Activated naive CD8-positive, alpha-beta T cell treated with anti-CD3 and anti-CD28 coated beads for 36 hours (primary cell): ENCODE data around the gene LRP1B. TPM values are rescaled to one million over a fixed set of nuclear protein-coding genes. Genes with fewer than 3 reads are reported as not detected.

Experiments
- DNase-seq: peaks from one replicate; pipeline ENCODE4 v3.0.0; 2021
- H3K27ac Mint-ChIP-seq: one replicate; pipeline ENCODE4 v1.8.0; 2022; ENCODE audit warnings: mild to moderate bottlenecking, moderate library complexity, mixed read lengths
- H3K27me3 Mint-ChIP-seq: one replicate; pipeline ENCODE4 v1.8.0; 2022; ENCODE audit warnings: mild to moderate bottlenecking, mixed read lengths
- H3K36me3 Mint-ChIP-seq: one replicate; pipeline ENCODE4 v1.8.0; 2021; ENCODE audit warnings: mild to moderate bottlenecking, mixed read lengths
- H3K4me1 Mint-ChIP-seq: one replicate; pipeline ENCODE4 v1.8.0; 2021; ENCODE audit warnings: mixed read lengths
- H3K4me3 Mint-ChIP-seq: one replicate; pipeline ENCODE4 v1.8.0; 2022; ENCODE audit warnings: mild to moderate bottlenecking, moderate library complexity, mixed read lengths
- H3K9me3 Mint-ChIP-seq: one replicate; pipeline ENCODE4 v1.8.0; 2022; ENCODE audit warnings: mixed read lengths
- total RNA-seq, 2 experiments: library from RNA; stranded (reverse); gene quantifications; one replicate each; pipeline ENCODE4 v1.2.3, GENCODE V29; 2021

The LRP1B gene
- total RNA-seq, 2 experiments from 2014 or later, result not detected

- H3K9me3 Mint-ChIP-seq, result peaks cover 2% of the 10 kb centered on the region
- no peak overlapping the region for H3K4me3 Mint-ChIP-seq
- no peak overlapping the region for H3K27ac Mint-ChIP-seq
- no peak for DNase-seq
- no peaks in the 10 kb centered on the region for H3K4me1 Mint-ChIP-seq
- H3K27me3 Mint-ChIP-seq, result no peaks in the 10 kb centered on the region
- H3K36me3 Mint-ChIP-seq, result no peaks in the 10 kb centered on the region
Measured at GRCh38 chr2:141528990-141529389, 601.8 kb downstream of the LRP1B start.

- no peaks in the 10 kb centered on the region for H3K36me3 Mint-ChIP-seq
- H3K4me3 Mint-ChIP-seq, result no peak overlapping the region
- no peaks in the 10 kb centered on the region for H3K4me1 Mint-ChIP-seq
- DNase-seq, result no peak
- no peaks in the 10 kb centered on the region for H3K27me3 Mint-ChIP-seq
- no peaks in the 10 kb centered on the region for H3K9me3 Mint-ChIP-seq
- H3K27ac Mint-ChIP-seq, result no peak overlapping the region
Measured at GRCh38 chr2:141526760-141527159, 604.1 kb downstream of the LRP1B start.

- H3K4me1 Mint-ChIP-seq, result no peaks in the 10 kb centered on the region
- H3K4me3 Mint-ChIP-seq, result no peak overlapping the region
- no peak for DNase-seq
- no peak overlapping the region for H3K27ac Mint-ChIP-seq
- no peaks in the 10 kb centered on the region for H3K36me3 Mint-ChIP-seq
- no peaks in the 10 kb centered on the region for H3K9me3 Mint-ChIP-seq
- H3K27me3 Mint-ChIP-seq, result no peaks in the 10 kb centered on the region
Measured at GRCh38 chr2:141524777-141525176, 606.0 kb downstream of the LRP1B start.

- H3K4me3 Mint-ChIP-seq, result no peak overlapping the region
- no peaks in the 10 kb centered on the region for H3K36me3 Mint-ChIP-seq
- no peaks in the 10 kb centered on the region for H3K9me3 Mint-ChIP-seq
- DNase-seq, result no peak
- H3K4me1 Mint-ChIP-seq, result no peaks in the 10 kb centered on the region
- H3K27me3 Mint-ChIP-seq, result no peaks in the 10 kb centered on the region
- H3K27ac Mint-ChIP-seq, result no peak overlapping the region
Measured at GRCh38 chr2:141523199-141523598, 607.6 kb downstream of the LRP1B start.

- Mint-ChIP-seq H3K36me3 (no peaks in the 10 kb centered on the region), H3K4me3 (no peak overlapping the region), H3K4me1 (no peaks in the 10 kb centered on the region), H3K27ac (no peak overlapping the region), H3K9me3 (no peaks in the 10 kb centered on the region), H3K27me3 (no peaks in the 10 kb centered on the region)
- DNase-seq, result no peak
Measured at GRCh38 chr2:141522702-141523101, 608.1 kb downstream of the LRP1B start.

- Mint-ChIP-seq H3K36me3 (no peaks in the 10 kb centered on the region), H3K9me3 (no peaks in the 10 kb centered on the region), H3K27me3 (no peaks in the 10 kb centered on the region), H3K4me3 (no peak overlapping the region), H3K4me1 (no peaks in the 10 kb centered on the region), H3K27ac (no peak overlapping the region)
- DNase-seq, result no peak
Measured at GRCh38 chr2:141522048-141522447, 608.8 kb downstream of the LRP1B start.

- Mint-ChIP-seq H3K27me3 (no peaks in the 10 kb centered on the region), H3K4me3 (no peak overlapping the region), H3K9me3 (no peaks in the 10 kb centered on the region), H3K36me3 (no peaks in the 10 kb centered on the region), H3K27ac (no peak overlapping the region), H3K4me1 (no peaks in the 10 kb centered on the region)
- DNase-seq, result no peak
Measured at GRCh38 chr2:141519906-141520305, 610.9 kb downstream of the LRP1B start.

GRCh38 chr2:141517852-141518421 lies 612.9 kb downstream of the LRP1B start:
- Mint-ChIP-seq H3K27me3 (no peaks in the 10 kb centered on the region), H3K4me3 (no peak overlapping the region), H3K4me1 (no peaks in the 10 kb centered on the region), H3K36me3 (no peaks in the 10 kb centered on the region), H3K27ac (no peak overlapping the region), H3K9me3 (no peaks in the 10 kb centered on the region)
- DNase-seq, result no peak

- Mint-ChIP-seq H3K4me1 (no peaks in the 10 kb centered on the region), H3K27me3 (no peaks in the 10 kb centered on the region), H3K9me3 (no peaks in the 10 kb centered on the region)
Measured at GRCh38 chr2:141517180-141517851, 613.5 kb downstream of the LRP1B start.

GRCh38 chr2:141515931-141516330 lies 614.9 kb downstream of the LRP1B start:
- Mint-ChIP-seq H3K27me3 (no peaks in the 10 kb centered on the region), H3K4me1 (no peaks in the 10 kb centered on the region), H3K27ac (no peak overlapping the region), H3K9me3 (no peaks in the 10 kb centered on the region), H3K4me3 (no peak overlapping the region), H3K36me3 (no peaks in the 10 kb centered on the region)
- DNase-seq, result no peak

More at GRCh38 chr2:141517180-141517851, 613.5 kb downstream of the LRP1B start:
- Mint-ChIP-seq H3K27ac (no peak overlapping the region), H3K4me3 (no peak overlapping the region), H3K36me3 (no peaks in the 10 kb centered on the region)
- no peak for DNase-seq

GRCh38 chr2:141513853-141514252 lies 617.0 kb downstream of the LRP1B start:
- H3K4me3 Mint-ChIP-seq, result no peak overlapping the region
- H3K27me3 Mint-ChIP-seq, result no peaks in the 10 kb centered on the region
- no peak for DNase-seq
- H3K9me3 Mint-ChIP-seq, result no peaks in the 10 kb centered on the region
- H3K4me1 Mint-ChIP-seq, result no peaks in the 10 kb centered on the region
- no peak overlapping the region for H3K27ac Mint-ChIP-seq
- H3K36me3 Mint-ChIP-seq, result no peaks in the 10 kb centered on the region

GRCh38 chr2:141508806-141509595 lies 621.8 kb downstream of the LRP1B start:
- DNase-seq, result no peak
- H3K36me3 Mint-ChIP-seq, result no peaks in the 10 kb centered on the region
- H3K4me3 Mint-ChIP-seq, result no peak overlapping the region
- no peaks in the 10 kb centered on the region for H3K9me3 Mint-ChIP-seq
- no peak overlapping the region for H3K27ac Mint-ChIP-seq
- H3K27me3 Mint-ChIP-seq, result no peaks in the 10 kb centered on the region
- no peaks in the 10 kb centered on the region for H3K4me1 Mint-ChIP-seq

- Mint-ChIP-seq H3K36me3 (no peaks in the 10 kb centered on the region), H3K9me3 (no peaks in the 10 kb centered on the region), H3K27ac (no peak overlapping the region), H3K27me3 (no peaks in the 10 kb centered on the region), H3K4me1 (no peaks in the 10 kb centered on the region), H3K4me3 (no peak overlapping the region)
- DNase-seq, result no peak
Measured at GRCh38 chr2:141508086-141508752, 622.6 kb downstream of the LRP1B start.

- Mint-ChIP-seq H3K4me3 (no peak overlapping the region), H3K27ac (no peak overlapping the region), H3K4me1 (no peaks in the 10 kb centered on the region), H3K9me3 (no peaks in the 10 kb centered on the region), H3K36me3 (no peaks in the 10 kb centered on the region), H3K27me3 (no peaks in the 10 kb centered on the region)
- no peak for DNase-seq
Measured at GRCh38 chr2:141506135-141506534, 624.7 kb downstream of the LRP1B start.

- H3K9me3 Mint-ChIP-seq, result no peaks in the 10 kb centered on the region
- no peak overlapping the region for H3K27ac Mint-ChIP-seq
- no peaks in the 10 kb centered on the region for H3K4me1 Mint-ChIP-seq
- no peak overlapping the region for H3K4me3 Mint-ChIP-seq
- H3K27me3 Mint-ChIP-seq, result no peaks in the 10 kb centered on the region
- no peak for DNase-seq
- no peaks in the 10 kb centered on the region for H3K36me3 Mint-ChIP-seq
Measured at GRCh38 chr2:141501752-141502151, 629.1 kb downstream of the LRP1B start.
